Fibroblast of the aortic adventitia (primary cell): Measurements from ENCODE around the gene KCNQ1OT1. TPM values are rescaled to one million over a fixed set of nuclear protein-coding genes. Genes with fewer than 3 reads are reported as not detected.

Source experiments
- DNase-seq: peaks from one replicate; pipeline ENCODE4 v3.0.0-alpha.2; 2010; ENCODE audit warnings: low read depth
- H3K4me3 ChIP-seq: 2 replicates; pipeline ENCODE4 v1.5.1; 2011; ENCODE audit warnings: low read depth, mild to moderate bottlenecking, control low read depth, low read length, moderate library complexity
- total RNA-seq: library from RNA; depleted of rRNA; stranded (reverse); fragments of >200 nt; gene quantifications from 2 replicates; pipeline ENCODE4 v1.2.3, GENCODE V29; 2012; ENCODE audit warnings: low replicate concordance
- TF ChIP-seq, protein P1 (sequence below): IDR thresholded peaks from 2 replicates; pipeline ENCODE4 v1.5.1; 2011; ENCODE audit warnings: mild to moderate bottlenecking, low read length, control low read depth, inconsistent platforms; ENCODE audit not compliant: insufficient read depth

KCNQ1OT1 gene
- total RNA-seq, 1 donor = 5.5 TPM

DNA sequence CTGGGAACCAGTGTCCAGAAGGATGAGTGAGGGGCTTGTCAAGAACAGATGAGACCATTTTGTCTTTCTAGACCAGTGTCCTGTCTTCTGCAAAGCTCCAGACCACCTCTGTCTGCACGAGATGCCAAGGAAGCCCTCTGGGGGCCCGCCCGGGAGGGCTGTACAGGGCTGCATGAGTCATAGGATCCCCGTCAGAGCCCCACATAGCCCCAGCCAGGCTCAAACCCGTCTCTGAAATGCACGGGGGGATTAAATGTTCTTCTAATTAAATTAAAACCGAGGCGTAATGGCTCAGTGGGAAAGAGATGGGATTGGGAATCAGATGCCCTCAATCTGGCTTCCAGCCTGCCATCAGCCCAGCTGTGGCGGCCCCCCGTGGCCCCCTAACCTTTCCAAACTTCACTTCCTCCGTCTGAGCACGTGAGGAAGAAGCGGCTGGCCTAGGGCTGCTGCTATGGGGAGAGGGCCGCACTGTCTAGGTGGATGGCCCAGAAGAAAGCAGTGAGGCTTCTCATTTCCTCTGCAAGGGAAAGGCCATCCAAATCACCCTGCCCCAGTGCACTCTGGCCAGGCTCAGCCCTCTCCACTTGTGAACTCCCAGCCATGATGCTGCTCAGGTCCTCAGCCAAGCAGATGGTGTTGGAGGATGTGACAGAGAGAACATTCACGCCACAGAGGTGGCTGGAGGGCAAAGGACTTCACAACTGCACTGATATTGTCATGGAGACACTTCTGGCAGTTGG is 32.8 kb downstream of the KCNQ1OT1 start:
- H3K4me3 ChIP-seq = no peak overlapping the region
- no peak for DNase-seq
- TF ChIP-seq, protein P1, sequence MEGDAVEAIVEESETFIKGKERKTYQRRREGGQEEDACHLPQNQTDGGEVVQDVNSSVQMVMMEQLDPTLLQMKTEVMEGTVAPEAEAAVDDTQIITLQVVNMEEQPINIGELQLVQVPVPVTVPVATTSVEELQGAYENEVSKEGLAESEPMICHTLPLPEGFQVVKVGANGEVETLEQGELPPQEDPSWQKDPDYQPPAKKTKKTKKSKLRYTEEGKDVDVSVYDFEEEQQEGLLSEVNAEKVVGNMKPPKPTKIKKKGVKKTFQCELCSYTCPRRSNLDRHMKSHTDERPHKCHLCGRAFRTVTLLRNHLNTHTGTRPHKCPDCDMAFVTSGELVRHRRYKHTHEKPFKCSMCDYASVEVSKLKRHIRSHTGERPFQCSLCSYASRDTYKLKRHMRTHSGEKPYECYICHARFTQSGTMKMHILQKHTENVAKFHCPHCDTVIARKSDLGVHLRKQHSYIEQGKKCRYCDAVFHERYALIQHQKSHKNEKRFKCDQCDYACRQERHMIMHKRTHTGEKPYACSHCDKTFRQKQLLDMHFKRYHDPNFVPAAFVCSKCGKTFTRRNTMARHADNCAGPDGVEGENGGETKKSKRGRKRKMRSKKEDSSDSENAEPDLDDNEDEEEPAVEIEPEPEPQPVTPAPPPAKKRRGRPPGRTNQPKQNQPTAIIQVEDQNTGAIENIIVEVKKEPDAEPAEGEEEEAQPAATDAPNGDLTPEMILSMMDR = no peak

DNA sequence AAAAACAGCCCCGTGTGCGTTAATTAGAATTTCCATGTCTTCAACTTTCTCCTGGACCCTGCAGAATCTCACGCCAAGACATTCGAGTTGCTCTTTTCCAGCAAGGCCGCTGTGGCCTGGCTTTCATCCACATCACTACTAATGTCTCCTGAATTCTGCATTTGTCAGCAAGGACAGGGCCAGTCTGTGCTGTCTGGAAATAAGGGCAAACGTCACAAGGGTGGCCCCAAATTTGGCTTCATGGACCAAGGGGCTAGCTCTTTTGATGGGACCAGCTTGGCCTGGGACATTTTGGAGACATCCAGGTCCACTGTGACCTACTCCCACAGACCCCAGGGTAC is 33.4 kb downstream of the KCNQ1OT1 start:
- peak; percentile 25 for DNase-seq
- TF ChIP-seq, protein P1 = no peak
- no peak overlapping the region for H3K4me3 ChIP-seq

DNA sequence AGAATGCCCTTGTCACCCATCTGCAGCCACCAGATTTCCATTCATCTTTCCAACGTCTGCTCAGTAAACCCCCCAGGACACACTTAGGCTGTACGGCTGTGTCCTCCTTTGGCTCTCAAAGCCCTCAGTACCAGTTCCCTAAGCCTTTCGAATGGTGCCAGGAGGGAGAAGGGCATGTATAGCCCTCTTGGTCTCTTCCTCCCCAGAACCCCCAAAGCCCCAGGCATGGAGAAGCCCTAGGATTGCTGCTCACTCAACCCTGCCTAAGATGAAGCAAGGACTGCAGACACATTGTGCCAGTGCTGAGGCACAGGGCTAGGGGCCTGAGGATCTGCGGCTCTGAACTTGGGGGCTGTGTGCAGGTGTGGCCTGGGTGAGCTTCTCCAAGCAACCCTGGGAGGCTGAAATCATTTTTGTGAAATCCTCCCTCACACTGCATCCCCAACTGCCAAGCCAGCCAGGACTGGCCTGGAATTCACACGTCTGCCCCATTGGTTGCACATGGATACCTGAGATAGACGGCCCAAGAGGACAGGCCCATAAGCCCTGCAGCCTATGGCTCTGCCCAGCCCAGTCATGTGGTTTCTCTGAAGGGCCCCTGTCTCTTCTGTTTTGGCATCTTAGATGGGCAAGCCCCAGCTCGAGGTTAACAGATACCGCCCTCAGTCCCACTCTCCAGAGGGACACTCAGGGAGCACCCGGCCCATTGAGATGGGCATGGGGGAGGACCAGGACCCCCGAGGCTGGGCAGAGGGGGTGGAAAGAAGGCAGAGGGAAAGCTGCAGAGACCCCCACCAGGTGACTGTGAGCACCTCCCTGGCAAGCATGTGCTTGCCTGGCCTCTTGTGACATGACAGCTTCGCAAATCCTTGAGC is 34.0 kb downstream of the KCNQ1OT1 start:
- no peak overlapping the region for H3K4me3 ChIP-seq
- no peak for DNase-seq
- TF ChIP-seq, protein P1 = no peak

DNA sequence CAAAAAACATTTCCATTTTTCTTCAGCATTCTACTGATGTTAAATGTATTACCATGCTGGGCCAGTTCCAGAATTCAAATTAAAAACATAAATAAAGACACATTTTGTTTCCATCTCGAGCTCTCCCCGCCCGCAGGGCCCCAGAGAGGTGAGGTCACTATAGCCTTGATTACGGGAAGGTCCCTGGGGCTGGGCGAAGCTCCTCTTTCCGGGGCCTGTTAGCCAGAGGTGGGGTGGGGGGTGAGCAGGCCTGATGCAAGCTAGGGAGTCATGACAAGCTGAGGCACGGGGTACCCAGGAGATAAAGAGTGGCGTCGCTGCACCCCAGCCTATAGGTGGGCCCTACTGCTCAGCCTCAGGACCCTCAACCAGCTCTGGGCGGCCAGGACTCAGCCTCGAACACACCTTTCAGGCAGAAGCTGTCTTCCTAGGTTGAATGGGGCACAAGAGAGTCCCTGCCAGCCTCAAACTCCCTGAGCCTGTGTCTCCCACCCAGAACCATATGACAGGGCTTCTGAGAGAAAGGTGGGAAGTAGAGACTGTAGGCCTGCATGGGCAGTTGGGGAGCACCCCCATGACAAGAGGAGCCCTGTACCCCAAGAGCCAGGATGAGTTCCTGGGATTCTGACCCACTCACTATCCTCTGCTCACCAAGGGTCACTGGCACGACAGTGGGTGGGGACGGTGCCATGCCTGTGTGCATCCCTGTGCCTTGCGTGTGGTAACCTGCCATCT is 34.8 kb downstream of the KCNQ1OT1 start:
- TF ChIP-seq, protein P1 = no peak
- DNase-seq = no peak
- H3K4me3 ChIP-seq = no peak overlapping the region

DNA sequence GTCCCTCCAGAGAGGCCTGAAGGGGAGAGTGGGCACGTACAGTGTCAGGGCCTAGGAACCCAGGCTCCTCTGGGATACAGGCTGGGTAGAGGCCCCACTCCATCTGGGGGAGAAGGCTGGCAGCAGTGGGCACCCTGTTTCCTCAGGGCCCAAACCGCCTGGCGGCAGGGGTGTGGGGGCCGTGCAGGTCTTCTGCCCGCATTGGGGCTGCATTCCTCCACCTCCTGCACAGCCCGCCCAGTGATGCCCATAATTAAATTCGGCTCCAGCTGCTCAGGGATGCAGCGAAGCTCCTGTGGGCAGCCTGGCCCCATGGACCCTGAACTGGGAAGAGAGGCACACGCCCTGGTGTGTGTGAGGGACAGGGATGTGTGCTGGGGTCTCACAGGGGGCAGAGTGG is 35.4 kb downstream of the KCNQ1OT1 start:
- no peak overlapping the region for H3K4me3 ChIP-seq
- TF ChIP-seq, protein P1 = no peak
- DNase-seq = no peak

DNA sequence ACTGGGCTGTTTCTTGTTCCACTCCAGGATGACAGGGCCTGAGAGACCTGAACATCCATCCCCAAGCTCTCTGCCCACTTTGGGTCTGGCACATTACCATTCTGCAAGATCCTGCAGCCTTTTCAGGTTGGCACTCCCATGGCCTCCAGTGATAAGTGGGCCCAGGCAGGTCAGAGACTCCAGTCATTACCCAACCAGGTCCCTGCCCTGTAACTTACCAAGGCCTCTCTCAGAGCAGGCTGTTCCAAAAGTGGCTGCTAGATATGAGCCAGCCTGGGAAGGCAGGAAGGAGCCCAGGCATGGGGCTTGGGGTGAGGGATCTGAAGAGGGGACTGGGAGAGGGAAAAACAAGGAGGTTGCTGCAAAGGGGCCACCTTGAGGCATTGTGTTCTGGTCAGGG is 35.9 kb downstream of the KCNQ1OT1 start:
- DNase-seq = no peak
- H3K4me3 ChIP-seq = no peak overlapping the region
- TF ChIP-seq, protein P1 = no peak
